Measurements from ENCODE around the gene RUNX1. TPM values are rescaled to one million over a fixed set of nuclear protein-coding genes. Genes with fewer than 3 reads are reported as not detected.
"Not testable (repeated sequence)": the region's sequence is repeated elsewhere in the genome, so short reads cannot be mapped to it uniquely, and the experiment has no call there.

Gene RUNX1
- total RNA-seq, 1 donor from 2014 or later = 2.2 TPM

DNA sequence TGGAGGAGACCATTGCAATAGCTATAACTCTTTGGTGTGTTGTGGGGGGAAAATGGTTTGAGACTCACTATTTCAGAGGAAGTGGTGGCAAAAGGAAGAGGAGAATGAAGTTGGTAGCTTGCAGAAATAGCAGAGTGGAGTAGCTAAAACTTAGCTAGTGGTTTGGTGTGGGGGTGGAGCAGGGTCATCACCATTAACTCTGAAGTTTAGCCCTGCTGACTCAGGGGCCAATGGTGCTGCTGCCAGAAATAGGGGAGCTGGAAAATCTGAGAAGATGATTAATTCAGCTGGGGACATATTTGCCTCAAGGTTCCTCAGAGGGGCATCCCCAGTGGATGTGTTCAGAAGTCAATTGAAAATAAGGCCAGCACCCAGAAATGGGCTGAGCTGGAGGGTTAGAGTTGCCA is 65.4 kb downstream of the RUNX1 start:
- DNase-seq (no peak), ATAC-seq (no peak)
- intact Hi-C loops (cut with micrococcal nuclease) = no loop called here

DNA sequence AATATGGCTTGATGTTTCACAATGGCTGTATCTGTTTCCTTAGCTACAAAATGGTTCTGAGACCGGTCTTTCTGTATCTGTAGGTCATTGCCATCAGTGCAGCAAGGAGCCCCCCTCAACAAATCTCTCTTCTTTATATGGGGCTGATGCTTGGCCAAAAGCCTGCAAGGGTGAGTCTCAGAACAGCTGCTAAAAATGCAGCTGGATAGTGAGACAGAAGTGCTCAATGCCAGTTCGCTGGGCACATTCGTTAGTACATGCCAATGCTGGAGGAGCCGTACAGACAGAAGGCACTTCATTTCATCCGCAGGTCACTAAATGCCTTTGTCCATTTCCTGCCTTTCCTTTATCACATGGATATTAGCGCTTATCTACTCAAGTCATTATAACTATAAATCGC is 67.3 kb downstream of the RUNX1 start:
- no peak for ATAC-seq
- intact Hi-C loops (cut with micrococcal nuclease) = no loop called here
- no peak for DNase-seq

DNA sequence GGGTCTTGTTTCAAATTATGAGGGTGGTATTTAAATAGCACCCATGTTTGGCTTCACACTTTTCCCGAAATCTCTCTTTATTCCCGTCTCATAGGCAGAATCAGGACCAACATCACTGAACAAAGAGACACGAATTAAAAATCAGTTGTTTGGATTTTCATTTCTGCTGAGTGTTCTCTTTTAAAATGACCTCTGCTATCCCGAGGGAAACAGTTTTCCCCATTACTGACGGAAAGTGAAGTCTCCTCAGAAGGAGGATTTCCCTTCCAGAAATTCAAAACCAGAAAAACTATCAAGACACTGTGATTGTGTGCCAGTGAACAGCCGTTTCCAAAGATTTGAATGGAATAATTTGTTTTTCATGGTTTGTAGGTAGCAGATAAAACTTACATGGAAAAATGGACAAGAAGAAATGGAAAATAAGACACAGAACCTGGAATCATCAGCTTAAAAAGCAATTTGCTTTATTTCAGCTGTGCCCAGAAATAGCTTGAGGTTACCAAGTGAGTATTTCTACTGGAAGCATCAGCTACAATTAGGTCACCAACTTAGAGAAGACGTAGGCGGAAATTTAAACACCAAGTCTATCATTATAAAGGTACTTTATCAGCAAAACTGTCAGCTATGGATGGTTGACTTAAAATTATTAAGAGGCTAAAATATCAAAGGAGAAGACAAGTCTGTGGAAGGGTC is 68.5 kb downstream of the RUNX1 start:
- ATAC-seq (no peak), DNase-seq (no peak)
- intact Hi-C loops (cut with micrococcal nuclease) = no loop called here

DNA sequence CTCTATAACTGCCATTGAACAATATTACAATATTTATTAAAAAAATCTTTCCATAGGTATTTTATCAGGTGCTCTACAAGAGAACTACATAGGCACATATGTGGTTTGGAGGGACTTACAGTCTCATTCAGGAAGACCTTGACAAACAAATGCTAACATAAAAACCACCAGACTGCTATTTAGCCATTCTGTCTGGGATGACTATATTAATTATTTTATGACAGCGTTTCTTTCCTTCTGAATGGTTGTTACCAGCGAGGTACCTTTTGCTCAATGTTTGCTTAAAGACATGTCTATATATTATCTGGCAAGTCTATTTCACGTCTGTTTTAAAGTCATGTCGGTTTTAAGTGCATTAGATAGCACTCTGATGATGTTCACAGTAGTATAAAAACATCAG is 69.7 kb downstream of the RUNX1 start:
- ATAC-seq = no peak
- intact Hi-C loops (cut with micrococcal nuclease) = no loop called here
- no peak for DNase-seq

DNA sequence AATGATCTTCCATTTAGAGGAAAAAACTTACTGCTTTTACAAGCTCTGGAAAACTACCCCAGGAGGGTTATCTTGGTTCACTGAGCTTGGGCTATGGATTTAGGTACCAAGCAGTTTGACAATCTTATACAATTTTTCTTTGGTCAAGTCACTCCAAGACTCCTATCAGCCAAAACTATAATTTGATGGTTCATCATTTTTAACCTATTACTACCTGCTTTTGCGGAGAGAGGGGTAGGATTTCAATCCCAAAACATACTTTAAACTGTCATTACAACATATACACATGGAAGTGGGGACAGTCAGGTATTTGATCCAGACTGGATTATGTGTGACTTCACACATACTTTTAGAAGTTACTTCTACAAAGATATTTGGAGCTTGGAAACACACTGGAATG is 71.8 kb downstream of the RUNX1 start:
- no peak for ATAC-seq
- intact Hi-C loops (cut with micrococcal nuclease) = no loop called here
- no peak for DNase-seq

DNA sequence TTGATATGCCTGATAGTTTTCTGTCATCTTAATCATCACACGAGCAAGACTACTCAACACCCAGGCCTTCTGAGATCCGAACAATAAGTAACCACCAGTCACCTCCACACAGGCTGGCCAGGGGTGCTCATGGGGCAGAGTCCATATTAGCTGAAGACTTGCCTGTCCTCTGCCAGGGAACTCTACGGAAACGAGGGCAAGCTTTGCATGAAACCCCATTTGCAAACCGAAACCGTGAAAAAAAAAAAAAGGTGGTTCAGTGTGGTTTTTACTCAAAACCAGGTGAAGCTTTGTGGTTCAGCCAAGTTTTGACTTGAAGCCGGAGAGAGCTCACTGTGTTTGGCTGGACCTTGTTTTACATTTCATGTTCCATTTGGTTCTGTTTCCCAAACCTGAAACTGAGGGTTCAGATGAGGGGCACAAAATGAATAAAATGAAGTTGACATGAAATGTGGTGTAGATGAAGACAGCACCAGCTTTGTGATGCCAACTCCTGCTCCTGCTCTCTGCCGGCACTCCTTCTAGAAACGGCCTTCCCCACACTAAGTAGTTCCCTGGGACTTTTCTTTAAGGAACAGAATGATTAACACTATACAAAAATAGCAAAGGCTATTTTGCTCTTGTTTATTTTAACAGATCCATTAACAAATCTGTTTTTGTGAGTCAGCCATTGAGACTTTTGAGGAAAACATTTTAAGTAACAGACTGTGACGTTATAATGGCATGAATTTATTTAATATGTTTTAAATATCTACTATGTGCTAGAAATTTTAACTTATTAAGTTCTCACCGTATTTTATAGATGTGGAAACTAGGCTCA is 74.7 kb downstream of the RUNX1 start:
- DNase-seq (no peak), ATAC-seq (no peak)
- intact Hi-C loops (cut with micrococcal nuclease) = no loop called here

DNA sequence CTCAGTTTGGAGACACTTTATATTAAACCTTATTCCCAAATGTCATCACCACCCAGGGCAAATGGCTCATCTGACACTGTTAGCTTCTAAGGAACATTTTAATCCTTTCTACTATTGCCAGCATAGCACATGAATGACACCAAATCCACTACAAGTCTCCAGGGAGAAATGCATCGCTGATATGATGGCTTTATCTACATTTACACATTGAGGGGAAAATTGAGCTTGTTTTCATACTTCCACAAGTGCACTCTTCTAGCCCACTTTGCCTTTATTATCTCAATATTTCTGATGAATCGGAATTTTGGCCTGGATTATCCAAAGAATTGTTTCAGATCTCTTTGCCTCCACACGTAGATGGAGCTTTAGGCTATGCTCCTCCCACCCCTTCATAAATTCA is 75.4 kb downstream of the RUNX1 start:
- intact Hi-C loops (cut with micrococcal nuclease) = no loop called here
- no peak for DNase-seq
- no peak for ATAC-seq

DNA sequence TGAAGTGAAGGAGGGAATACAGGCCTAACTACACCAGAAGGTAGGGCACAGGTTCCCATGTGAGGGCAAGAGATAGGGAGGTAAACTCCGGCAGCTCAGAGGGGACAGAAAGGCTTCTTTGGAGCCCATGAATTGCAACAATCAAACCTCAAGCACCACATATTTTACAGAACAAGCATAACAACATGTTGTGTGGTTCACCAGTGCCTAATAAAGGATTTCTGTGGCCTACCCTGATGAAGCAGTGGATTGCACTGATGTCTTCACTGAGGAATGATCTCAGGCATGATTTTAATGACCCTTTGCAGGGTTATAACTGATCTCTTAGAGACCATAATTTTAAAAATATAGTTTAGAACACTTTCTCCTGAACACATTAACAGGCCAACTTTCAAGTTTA is 77.4 kb downstream of the RUNX1 start:
- DNase-seq (no peak), ATAC-seq (no peak)
- intact Hi-C loops (cut with micrococcal nuclease) = no loop called here

DNA sequence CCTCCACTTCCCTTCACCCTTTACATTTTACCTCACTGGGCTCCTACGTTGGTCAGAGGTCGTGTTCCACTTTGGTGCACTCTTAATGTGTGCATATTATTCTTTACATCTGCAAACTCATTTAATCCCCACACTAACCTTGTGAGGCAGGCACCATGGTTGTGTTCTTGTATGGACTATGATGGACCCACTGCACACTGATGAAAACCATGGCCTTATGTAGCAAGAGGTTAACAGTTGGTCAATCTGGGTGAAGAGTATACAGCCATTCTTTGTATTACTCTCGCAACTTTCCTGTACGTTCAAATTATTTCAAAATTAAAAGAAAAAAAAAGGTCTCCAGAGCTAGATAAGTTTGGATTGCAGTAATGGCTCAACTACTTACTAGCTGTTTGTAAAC is 78.5 kb downstream of the RUNX1 start:
- ATAC-seq (no peak), DNase-seq (no peak)
- intact Hi-C loops (cut with micrococcal nuclease) = no loop called here

DNA sequence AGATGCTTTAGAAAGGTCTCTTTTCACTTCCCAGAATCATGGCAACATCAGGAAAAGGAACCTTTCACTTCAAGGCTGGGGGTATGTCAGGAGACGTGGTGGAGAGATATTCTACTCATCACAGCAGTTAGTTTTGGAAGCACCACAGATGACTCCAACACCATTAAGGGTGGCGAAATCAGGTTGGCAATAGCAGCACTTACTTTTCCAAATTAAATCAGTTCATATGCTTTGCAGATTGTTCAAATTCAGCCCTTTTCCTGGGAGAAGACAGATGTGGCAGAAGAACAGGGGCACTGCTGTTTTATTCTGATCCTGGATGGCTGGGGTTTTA is 79.0 kb downstream of the RUNX1 start:
- ATAC-seq (no peak), DNase-seq (no peak)
- intact Hi-C loops (cut with micrococcal nuclease) = no loop called here

DNA sequence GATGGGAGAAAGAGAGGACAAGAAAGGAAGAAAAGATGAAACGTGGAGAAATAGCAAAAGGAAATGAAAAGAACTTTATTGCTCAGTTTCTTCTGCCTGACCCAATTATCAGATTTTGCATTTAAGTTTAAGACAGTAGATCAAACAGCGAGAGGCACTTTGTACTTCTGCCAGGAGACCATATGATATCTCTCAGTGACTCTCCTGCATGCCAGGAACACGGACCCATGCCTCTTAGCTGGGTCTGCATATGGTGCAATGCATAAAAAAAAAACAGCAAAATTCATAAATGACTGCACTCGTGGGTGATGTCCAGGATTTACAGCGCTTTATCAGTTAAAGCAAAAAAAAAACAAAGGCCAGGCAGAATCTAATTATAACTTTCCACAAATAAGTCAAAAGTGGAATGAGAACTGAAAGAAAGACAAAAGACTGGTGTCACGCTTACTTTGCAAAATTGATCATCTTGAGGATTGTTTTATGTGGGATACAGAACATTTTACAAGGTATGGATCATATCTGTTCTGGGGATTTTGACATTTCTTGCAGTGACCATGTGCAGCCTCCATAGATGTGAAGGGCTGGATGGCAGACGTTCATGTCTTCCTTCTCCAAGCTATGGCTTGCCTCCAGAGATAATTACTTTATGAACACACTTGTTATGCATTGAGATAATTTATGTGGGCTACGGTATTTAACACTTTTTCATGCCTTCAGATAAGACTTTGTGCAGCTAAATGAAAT is 79.5 kb downstream of the RUNX1 start:
- intact Hi-C loops (cut with micrococcal nuclease) = no loop called here
- no peak for DNase-seq
- no peak for ATAC-seq

DNA sequence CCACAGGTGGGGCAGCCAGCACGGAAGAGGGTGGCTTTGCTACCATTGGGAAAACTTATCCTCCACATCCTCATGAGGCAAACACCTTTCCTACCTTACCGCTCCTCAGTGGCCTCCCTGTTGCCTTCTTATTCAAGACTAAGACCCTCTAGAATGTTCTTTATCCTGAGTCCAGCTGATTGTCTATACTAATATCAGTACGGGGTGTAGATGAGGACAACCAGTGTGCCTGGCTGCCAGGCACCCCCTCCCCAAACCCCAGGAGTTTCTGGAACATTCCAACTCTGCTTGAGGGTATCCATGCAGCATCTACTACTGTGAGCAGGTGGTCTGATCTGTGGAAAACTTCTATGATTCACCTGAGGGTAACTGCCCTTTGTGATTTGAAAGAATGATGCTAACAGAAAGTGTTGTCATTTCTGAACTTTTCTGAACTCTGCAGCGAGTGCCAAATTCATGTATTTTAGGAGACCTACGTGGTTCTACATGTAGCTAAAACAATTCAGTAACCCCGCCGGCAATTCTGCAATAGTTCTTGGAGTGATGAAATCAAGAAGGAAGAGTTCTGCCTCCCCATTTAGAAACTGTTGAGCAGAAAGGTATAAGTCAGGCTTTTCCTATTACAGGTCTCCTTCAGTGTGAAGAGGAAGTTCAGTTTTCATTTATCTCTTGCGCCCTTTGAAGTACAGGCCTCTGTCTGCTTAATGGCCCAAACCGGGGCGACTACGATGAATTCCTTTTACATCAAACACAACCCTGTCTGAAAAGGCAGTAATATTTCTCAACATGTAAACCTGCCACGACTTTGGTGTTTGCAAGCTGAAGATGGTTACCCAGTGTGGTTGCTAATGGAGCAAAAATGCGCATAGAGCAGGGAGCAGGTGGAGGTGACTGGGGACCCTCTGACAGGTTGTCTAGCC is 80.4 kb downstream of the RUNX1 start:
- DNase-seq (no peak), ATAC-seq (no peak)
- intact Hi-C loops (cut with micrococcal nuclease) = no loop called here

DNA sequence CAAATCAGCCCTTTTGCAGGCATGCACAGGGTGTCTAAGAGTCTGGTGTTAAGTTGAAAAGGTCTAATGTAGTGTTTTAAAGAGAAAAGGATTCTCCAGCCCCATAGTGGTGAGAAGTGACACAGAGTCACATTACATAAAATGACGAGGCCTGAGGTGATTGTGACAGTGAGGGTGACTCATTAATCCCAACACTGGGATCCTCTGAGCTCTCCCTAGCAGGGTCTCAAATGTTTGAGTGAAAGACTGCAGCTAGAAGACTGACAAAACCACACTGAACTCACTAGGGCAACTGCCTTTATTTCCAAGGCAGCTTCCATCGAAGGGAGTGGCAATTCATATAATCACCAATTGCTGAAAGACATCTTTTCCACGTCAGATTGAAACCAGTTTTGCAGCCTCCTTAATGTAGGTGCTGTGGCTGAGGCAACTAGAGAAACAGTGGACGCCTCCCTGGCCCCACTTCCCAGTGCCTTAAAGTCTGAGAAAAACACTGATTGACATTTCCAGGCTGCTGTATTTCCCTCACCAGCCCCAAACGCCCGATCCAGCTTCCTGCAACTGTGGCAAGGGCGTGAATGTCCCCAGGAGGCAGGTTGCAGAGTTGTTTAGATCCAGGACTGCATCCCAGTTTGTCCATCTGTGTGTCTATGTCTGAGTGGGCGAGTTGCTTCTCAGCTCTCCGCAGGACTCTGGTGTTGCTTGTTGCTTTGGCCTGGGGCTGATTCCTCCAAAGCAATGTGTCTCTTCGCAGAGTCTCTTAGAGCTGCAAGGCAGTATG is 81.4 kb downstream of the RUNX1 start:
- no peak for DNase-seq
- ATAC-seq = no peak
- intact Hi-C loops (cut with micrococcal nuclease) = no loop called here

DNA sequence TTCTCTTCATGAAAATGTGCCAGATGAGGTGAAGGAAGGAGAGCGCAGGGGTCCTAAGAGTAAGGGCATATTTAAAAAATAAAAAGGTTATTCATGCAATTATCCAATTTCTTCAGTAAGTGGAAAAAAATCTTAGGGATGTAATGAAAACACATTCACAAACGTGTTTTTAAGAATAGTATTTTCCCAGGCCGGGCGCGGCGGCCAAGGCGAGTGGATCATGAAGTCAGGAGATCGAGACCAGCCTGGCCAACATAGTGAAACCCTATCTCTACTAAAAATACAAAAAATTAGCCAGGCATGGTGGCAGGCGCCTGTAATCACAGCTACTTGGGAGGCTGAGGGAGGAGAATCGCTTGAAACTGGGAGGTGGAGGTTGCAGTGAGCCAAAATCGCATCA is 82.2 kb downstream of the RUNX1 start:
- intact Hi-C loops (cut with micrococcal nuclease); DNase-seq; ATAC-seq: not testable (repeated sequence)

DNA sequence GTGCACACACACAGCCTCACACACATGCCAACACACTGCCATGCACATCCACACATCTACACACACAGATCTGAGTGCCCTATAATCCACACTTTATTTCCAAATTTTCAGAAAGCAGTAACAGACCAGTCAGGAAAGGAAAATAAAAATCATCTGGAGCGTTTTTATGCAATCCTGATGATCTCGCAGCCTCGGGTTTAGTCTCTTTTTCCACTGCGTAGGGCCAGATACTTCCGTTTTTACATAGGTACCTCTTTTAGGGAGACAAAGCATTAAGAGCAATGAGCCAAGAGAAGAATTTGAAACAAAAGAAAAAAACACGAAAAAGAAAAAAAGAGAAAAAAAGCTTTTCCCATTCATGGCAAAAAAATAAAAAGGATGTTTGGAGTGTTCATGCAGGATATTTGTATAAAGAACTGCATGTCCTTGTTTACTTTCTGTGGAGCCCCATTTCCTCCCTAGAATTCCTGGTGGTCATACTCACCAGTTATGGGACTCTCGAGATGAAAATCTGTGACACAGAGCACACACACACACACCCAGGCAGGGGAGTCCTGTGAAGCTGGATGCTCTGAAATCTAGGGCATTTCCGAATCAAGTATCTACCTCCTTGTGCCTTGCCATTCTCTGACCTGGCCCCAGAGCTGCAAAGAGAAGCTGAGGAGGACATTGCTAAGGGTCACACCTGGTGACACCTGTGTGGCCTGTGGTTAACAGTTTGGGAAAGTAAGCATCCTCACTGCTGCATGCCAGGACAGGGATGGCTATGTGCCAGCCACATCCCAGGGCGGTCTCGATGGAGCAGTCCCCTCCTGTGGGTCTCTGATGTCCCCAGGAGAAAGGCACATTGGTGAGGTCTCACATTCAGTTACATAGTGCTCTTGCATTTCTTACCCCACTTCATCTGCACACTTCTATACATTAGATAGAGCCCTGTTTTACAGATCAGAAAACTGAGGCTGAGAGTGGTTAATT is 83.6 kb downstream of the RUNX1 start:
- DNase-seq (no peak), ATAC-seq (no peak)
- intact Hi-C loops (cut with micrococcal nuclease) = no loop called here

DNA sequence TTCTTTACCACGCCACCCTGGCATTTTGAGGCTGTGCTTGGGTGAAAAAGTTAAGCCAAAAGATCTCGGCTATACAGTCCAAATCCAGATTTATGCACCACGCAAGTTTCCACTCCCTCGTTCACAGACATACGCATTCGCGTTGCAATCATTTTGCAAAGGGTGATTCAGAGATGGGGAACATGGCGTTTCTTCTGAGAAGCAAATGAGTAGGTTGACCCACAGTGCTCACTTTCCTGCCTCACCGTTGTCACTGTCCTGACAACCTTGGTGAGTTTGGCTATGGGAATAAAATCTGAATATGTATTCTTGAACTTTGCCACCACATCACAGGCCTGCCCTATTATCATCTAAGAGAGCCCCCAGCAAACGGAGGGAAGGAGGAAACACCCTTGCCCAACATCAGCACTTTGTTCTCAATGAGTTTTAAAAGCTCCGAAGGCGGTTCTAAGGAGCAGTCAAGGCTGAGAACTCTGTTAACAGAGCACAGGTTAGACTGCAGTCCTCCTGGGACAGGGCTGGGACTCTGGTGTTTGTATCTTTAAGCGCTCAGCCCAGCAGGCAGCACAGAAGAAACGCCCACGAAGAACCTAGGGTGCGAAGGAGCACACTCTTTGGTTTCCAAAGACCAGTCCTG is 86.4 kb downstream of the RUNX1 start:
- intact Hi-C loops (cut with micrococcal nuclease) = no loop called here
- no peak for ATAC-seq
- DNase-seq = no peak

DNA sequence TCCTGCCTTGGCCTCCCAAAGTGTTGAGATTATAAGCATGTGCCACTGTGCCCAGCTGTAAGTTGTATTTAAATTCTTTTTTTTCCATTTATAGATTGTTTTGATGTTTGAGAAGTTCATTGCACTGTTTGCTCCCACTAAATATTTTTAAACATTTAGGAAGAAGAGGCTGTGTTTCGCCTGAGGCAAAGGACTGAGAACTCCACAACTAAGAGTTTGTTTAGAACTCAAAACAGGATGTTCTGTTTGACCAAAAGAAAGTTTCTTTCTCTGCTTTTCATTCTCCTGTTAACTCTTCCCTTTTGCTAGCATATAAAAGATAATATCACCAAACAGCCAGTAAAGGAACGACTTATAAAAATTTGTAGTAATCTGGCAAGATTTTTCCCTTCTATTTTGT is 87.0 kb downstream of the RUNX1 start:
- intact Hi-C loops (cut with micrococcal nuclease) = no loop called here
- DNase-seq = no peak
- ATAC-seq = no peak

Data from left ventricle myocardium superior (tissue), 1 donor.